Right lobe of liver (tissue), 6 donors: ENCODE measurements around the gene DPYD. TPM values are rescaled to one million over a fixed set of nuclear protein-coding genes. Genes with fewer than 3 reads are reported as not detected.

ENCODE experiments used
- ATAC-seq, 4 donors: fragments of 200-7000 bp; cut with Tn5 transposase; one replicate each; pipeline ENCODE4 v1.9.1; 2020; ENCODE audit warnings: mild to moderate bottlenecking in 4 of 4, moderate library complexity in 4 of 4
- DNase-seq, 3 donors: peaks; one replicate each; pipeline ENCODE4 v3.0.0-alpha.2; 2020
- H3K27ac ChIP-seq, 3 donors: fragments of 200-600 bp; one replicate each; pipeline ENCODE4 v1.8.0; 2022
- H3K27me3 ChIP-seq, 2 donors: fragments of 200-600 bp; one replicate each; pipeline ENCODE4 v1.8.0; 2022
- H3K36me3 ChIP-seq, 4 donors: fragments of 200-600 bp; sonication (generic) in 1 of 4; one replicate each; pipeline versions ENCODE4 v1.5.1 to v1.8.0; 2017 to 2022; ENCODE audit warnings: control low read depth in 1 of 4
- H3K4me1 ChIP-seq, 4 donors: fragments of 200-600 bp; sonication (generic) in 1 of 4; one replicate each; pipeline versions ENCODE4 v1.5.1 to v1.8.0; 2017 to 2022; ENCODE audit warnings: control low read depth in 1 of 4
- H3K4me3 ChIP-seq, 3 donors: fragments of 200-600 bp; one replicate each; pipeline ENCODE4 v1.8.0; 2022
- H3K9me3 ChIP-seq, 4 donors: fragments of 200-600 bp; sonication (generic) in 1 of 4; one replicate each; pipeline versions ENCODE4 v1.5.1 to v1.8.0; 2017 to 2022; ENCODE audit warnings: control low read depth in 1 of 4
- POLR2A ChIP-seq: fragments of 450-650 bp; IDR thresholded peaks from one replicate; pipeline ENCODE4 v1.6.1; 2017; ENCODE audit warnings: antibody characterized with exemption, mild to moderate bottlenecking
- WGBS: methylation state at CpG from one replicate; pipeline ENCODE4 v1.1.6; 2018; ENCODE audit warnings: low coverage, low lambda C conversion rate; ENCODE audit not compliant: insufficient coverage; ENCODE audit errors: missing lambda C conversion rate; 5-methylcytosine and 5-hydroxymethylcytosine counted together
- intact Hi-C, 2 donors: fragments of 100-400 bp; cut with DNase I; formaldehyde crosslinking; loops; one replicate each; pipeline versions ENCODE4 v1.11.2 to v1.14.1; 2022
- total RNA-seq, 6 experiments: library from RNA; depleted of rRNA in 2 of 6; stranded (reverse); fragments of >200 nt in 2 of 6; fragmentation: NEBNext Ultra II Directional in 3 of 6; extraction: Animal tissue kit (Norgen Biotek cat#: 25700) in 3 of 6; gene quantifications; one replicate each; pipeline versions ENCODE4 v1.1.0 to v1.2.4, GENCODE V29; 2016 to 2023
- TF ChIP-seq, protein P1 (sequence below), 4 donors: fragments of 200-600 bp in 3 of 4; fragments of 450-650 bp in 1 of 4; IDR thresholded peaks; one replicate each; pipeline versions ENCODE4 v1.5.1 to v1.8.0; 2016 to 2022; ENCODE audit warnings: antibody characterized with exemption in 4 of 4, mild to moderate bottlenecking in 2 of 4
- donor health status: DM: no; HTN: yes; CAD: no.
- donor health status: DM: no; HTN: no; CAD: no.
- donor health status: DM: no; HTN: no; CAD: no.
- donor health status: DM: no; HTN: yes; CAD: no.
- donor health status: DM: no; HTN: yes; CAD: no.

The DPYD gene
- total RNA-seq, 6 experiments from 2014 or later, result 25.2 to 74.4 (median 40.0) TPM

DNA sequence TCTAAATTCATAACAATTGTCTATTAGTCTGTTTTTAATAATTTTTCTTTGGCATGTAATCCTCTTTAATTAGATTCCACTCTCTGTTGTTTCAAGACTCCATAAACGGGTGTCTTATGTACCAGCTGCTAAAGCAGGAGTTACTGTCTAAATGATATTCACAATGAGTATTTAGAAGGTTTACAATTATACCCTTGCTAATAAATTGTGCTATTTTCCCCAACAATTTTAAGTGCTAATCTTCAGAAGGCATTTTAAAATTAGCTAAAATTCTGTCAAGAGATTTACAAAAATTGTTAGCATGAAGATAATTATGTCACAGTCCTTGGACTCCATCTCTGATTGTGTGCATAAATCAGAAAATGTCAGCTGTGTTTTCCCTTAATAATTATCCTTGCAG, 83.7 kb downstream of the DPYD start:
- no peak overlapping the region for H3K4me3 ChIP-seq
- no peak for TF ChIP-seq POLR2A
- TF ChIP-seq, protein P1, sequence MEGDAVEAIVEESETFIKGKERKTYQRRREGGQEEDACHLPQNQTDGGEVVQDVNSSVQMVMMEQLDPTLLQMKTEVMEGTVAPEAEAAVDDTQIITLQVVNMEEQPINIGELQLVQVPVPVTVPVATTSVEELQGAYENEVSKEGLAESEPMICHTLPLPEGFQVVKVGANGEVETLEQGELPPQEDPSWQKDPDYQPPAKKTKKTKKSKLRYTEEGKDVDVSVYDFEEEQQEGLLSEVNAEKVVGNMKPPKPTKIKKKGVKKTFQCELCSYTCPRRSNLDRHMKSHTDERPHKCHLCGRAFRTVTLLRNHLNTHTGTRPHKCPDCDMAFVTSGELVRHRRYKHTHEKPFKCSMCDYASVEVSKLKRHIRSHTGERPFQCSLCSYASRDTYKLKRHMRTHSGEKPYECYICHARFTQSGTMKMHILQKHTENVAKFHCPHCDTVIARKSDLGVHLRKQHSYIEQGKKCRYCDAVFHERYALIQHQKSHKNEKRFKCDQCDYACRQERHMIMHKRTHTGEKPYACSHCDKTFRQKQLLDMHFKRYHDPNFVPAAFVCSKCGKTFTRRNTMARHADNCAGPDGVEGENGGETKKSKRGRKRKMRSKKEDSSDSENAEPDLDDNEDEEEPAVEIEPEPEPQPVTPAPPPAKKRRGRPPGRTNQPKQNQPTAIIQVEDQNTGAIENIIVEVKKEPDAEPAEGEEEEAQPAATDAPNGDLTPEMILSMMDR (IDR thresholded peaks at IDR 0.05), result no peak
- WGBS, result 47% methylated on average over 1 of the region's 1 CpG
- intact Hi-C loops, result no loop called here
- DNase-seq, result no peak
- no peak for ATAC-seq
- H3K4me1 ChIP-seq, result no peaks in the 10 kb centered on the region
- no peaks in the 10 kb centered on the region for H3K9me3 ChIP-seq
- H3K27ac ChIP-seq, result no peak overlapping the region
- no peaks in the 10 kb centered on the region for H3K36me3 ChIP-seq
- no peaks in the 10 kb centered on the region for H3K27me3 ChIP-seq

DNA sequence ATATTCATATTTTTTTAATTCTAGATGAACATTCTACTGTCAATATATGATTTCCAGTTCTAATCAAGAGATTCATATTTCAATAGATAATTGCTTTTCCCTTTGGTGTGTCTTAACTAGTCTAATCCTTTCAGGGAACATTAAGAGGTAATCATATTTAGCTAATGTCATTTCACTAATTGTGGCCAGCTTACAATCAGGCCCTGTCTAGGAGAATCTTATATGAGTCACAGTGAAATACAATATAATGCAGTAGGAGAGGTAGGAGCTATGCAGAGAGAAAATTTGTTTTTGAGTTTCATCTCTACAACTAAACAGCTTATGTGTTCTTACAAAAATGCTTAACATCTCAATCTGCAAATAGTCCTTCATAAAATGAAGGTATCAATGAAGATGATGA, 85.9 kb downstream of the DPYD start:
- Histone ChIP-seq H3K27me3 (no peaks in the 10 kb centered on the region), H3K4me3 (no peak overlapping the region), H3K36me3 (no peaks in the 10 kb centered on the region), H3K27ac (no peak overlapping the region), H3K4me1 (no peaks in the 10 kb centered on the region), H3K9me3 (no peaks in the 10 kb centered on the region)
- DNase-seq (no peak), ATAC-seq (no peak)
- intact Hi-C loops, result no loop called here
- TF ChIP-seq POLR2A, result no peak
- TF ChIP-seq, protein P1 (IDR thresholded peaks at IDR 0.05), result no peak

DNA sequence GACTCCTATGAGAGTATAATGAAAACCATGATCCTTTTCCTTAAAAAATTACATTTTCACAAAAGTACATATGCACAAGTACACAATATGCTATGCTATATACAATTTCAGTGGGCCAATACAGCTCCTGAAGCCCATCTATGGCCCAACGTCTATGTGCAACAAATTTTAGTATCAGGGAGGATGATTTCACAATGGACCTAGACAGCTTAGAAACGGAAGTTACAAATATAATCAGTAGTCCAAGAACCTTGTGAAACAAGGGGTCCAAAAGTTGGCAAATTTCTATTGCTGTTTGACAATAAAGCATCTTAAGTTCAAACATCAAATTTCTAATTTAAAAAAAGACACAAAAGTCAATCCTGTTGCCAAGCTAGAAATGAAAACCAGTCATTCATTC, 87.0 kb downstream of the DPYD start:
- ATAC-seq (no peak), DNase-seq (no peak)
- Histone ChIP-seq H3K36me3 (no peaks in the 10 kb centered on the region), H3K27ac (no peak overlapping the region), H3K27me3 (no peaks in the 10 kb centered on the region), H3K4me3 (no peak overlapping the region), H3K4me1 (no peaks in the 10 kb centered on the region), H3K9me3 (no peaks in the 10 kb centered on the region)
- TF ChIP-seq, protein P1 (IDR thresholded peaks at IDR 0.05), result no peak
- no peak for TF ChIP-seq POLR2A
- 21% methylated on average over 2 of the region's 2 CpGs for WGBS
- intact Hi-C loops, result no loop called here

DNA sequence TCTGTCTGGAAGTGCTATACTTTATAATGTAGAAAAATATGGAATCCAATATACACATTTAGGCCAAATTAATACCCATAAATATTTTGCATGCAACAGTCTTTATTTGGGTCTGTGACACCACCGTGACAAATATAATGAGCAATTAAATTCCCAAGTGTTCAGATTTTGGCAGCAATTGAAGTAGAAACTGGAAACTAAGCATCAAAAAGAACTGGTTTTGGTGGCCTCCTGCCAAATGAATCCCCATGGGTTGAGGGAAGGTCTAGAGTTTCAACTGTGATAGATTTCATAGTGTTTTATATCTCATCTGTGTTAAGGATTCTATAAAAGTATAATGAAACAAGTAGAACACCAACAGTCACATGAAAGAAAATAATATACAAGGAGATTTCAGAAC, 88.4 kb downstream of the DPYD start:
- intact Hi-C loops, result no loop called here

More for the DNA sequence above, 88.4 kb downstream of the DPYD start:
- DNase-seq (no peak), ATAC-seq (no peak)
- no peaks in the 10 kb centered on the region for H3K9me3 ChIP-seq
- H3K27ac ChIP-seq, result no peak overlapping the region
- no peaks in the 10 kb centered on the region for H3K27me3 ChIP-seq
- 76% methylated on average over 1 of the region's 1 CpG for WGBS
- TF ChIP-seq, protein P1 (IDR thresholded peaks at IDR 0.05), result no peak
- TF ChIP-seq POLR2A, result no peak
- no peak overlapping the region for H3K4me3 ChIP-seq
- H3K36me3 ChIP-seq, result no peaks in the 10 kb centered on the region
- H3K4me1 ChIP-seq, result no peaks in the 10 kb centered on the region
